Measurements from ENCODE around the gene AGAP3.

The AGAP3 gene

GRCh38 chr7:151058781-151059366 is 27.4 kb upstream of the AGAP3 start:
- ChIA-PET CTCF (interaction anchor here (0.9 to 1.0 kb wide), 2 partner anchors 19 to 52 kb away, joined by 3 to 4 read pairs; no protein-coding TSS in a partner anchor), POLR2A (interaction anchor here (1.4 kb wide), 1 partner anchor 22 kb away, joined by 3 read pairs; the partner anchor contains the start of gene FASTK)
- TF ChIP-seq CTCF (IDR thresholded peaks at IDR 0.05; ENCODE audit: control extremely low read depth, extremely low read depth, low read depth, missing control alignments) = no peak
- peak; percentile 41 for DNase-seq (ENCODE audit: extremely low spot score)

GRCh38 chr7:151059367-151060112 is 26.7 kb upstream of the AGAP3 start, which contains the start of gene SLC4A2:
Gene SLC4A2 (plus strand): TSS chr7:151059589. CDS start chr7:151061988, 2,399 bp downstream.
- DNase-seq (ENCODE audit: extremely low spot score) = peak; percentile 88
- CTCF ChIA-PET = interaction anchor here (0.8 to 1.3 kb wide), 5 partner anchors 15 to 51 kb away, joined by 3 to 7 read pairs (median 5); no protein-coding TSS in a partner anchor
- POLR2A ChIA-PET = interaction anchor here (1.4 kb wide), 1 partner anchor 21 kb away, joined by 3 read pairs; the partner anchor contains the start of gene FASTK

GRCh38 chr7:151060113-151060415 is 26.2 kb upstream of the AGAP3 start:
- ChIA-PET POLR2A (no interaction called here), CTCF (interaction anchor here (0.8 to 1.3 kb wide), 5 partner anchors 14 to 51 kb away, joined by 3 to 7 read pairs (median 5); no protein-coding TSS in a partner anchor)
- TF ChIP-seq CTCF (IDR thresholded peaks at IDR 0.05; ENCODE audit: control extremely low read depth, extremely low read depth, low read depth, missing control alignments) = no peak
- DNase-seq (ENCODE audit: extremely low spot score) = no peak

More at GRCh38 chr7:151059367-151060112, 26.7 kb upstream of the AGAP3 start, which contains the start of gene SLC4A2:
- peak; percentile 50 for TF ChIP-seq CTCF (IDR thresholded peaks at IDR 0.05; ENCODE audit: control extremely low read depth, extremely low read depth, low read depth, missing control alignments)

- POLR2A ChIA-PET = no interaction called here
- no peak for TF ChIP-seq CTCF (IDR thresholded peaks at IDR 0.05; ENCODE audit: control extremely low read depth, extremely low read depth, low read depth, missing control alignments)
- no peak for DNase-seq (ENCODE audit: extremely low spot score)
- CTCF ChIA-PET = interaction anchor here (0.8 to 2.5 kb wide), 7 partner anchors 14 to 50 kb away, joined by 3 to 7 read pairs (median 5); no protein-coding TSS in a partner anchor
These were observed 25.7 kb upstream of the AGAP3 start for GRCh38 chr7:151060416-151061212.

GRCh38 chr7:151061213-151062110 is 24.8 kb upstream of the AGAP3 start:
- POLR2A ChIA-PET = no interaction called here
- no peak for DNase-seq (ENCODE audit: extremely low spot score)

More at GRCh38 chr7:151061213-151062110, 24.8 kb upstream of the AGAP3 start:
- CTCF ChIA-PET = interaction anchor here (2.1 to 2.5 kb wide), 2 partner anchors 15 to 42 kb away, joined by 4 to 7 read pairs; no protein-coding TSS in a partner anchor
- TF ChIP-seq CTCF (IDR thresholded peaks at IDR 0.05; ENCODE audit: control extremely low read depth, extremely low read depth, low read depth, missing control alignments) = no peak

Measured in GM10248 (cell line).